ENCODE results near the gene PTP4A2.

Gene PTP4A2

DNA sequence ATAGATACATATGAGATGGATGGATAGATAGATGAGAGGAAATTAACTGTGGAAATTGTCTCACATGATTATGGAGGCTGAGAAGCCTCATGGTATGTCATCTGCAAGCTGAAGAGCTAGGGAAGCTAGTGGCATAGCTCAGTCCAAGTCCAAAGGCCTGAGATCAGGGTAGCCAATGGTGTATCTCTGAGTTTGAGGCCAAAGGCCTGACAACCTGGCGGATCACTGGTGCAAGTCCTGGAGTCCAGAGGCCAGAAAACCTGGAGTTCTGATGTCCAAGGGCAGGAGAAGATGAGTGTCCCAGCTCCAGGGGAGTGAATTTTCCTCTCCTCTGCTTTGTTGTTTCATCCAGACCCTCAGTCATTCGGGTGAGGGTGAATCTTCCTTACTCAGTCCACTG, 78.4 kb downstream of the PTP4A2 start:
- DNase-seq (ENCODE audit: low read depth) = no peak

DNA sequence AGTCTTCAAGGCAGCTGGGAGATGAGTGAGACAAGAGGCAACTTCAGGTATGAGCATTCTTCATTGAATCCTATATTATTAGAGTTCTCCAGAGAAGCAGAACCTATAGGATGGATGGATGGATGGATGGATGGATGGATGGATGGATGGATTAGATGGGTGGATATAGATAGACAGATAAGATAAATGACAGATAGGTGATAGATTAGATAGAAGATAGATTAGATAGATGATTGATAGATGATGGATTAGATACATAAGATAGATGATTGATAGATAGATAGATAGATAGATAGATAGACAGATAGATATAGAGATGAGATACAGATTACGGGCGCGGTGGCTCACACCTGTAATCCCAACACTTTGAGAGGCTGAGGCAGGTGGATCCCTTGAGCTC, 79.1 kb downstream of the PTP4A2 start:
- no peak for DNase-seq (ENCODE audit: low read depth)

DNA sequence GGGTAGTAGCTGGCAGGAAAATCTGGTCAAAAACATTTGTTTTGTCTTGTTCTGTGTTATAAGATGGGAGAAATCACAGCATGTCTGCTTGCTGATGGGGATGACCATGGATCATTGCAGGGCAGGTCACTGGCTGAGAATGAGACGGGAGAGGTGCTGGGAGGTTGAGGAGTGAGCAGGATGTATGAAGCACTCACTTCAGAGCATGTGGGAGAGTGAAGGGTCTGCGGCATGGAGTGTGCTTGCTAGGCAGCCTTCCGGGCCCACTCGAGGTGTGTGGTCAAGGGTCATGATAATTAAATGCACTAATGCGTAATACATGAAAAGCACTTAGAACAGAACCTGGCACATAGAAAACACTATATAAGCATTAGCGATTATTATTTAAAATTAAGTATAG, 80.3 kb downstream of the PTP4A2 start:
- DNase-seq (ENCODE audit: low read depth) = no peak

Measured in T-helper 22 cell (primary cell).